LNCAP (cell line): ENCODE measurements around the gene NR2F1.

Source experiments
- TF ChIP-seq, protein P1 (sequence below): fragments of 450-650 bp; IDR thresholded peaks from 2 replicates; pipeline ENCODE4 v1.5.1; 2017; ENCODE audit warnings: mild to moderate bottlenecking

The NR2F1 gene

GRCh38 chr5:93576994-93577853 lies 5.8 kb upstream of the NR2F1 start:
- TF ChIP-seq, protein P1, sequence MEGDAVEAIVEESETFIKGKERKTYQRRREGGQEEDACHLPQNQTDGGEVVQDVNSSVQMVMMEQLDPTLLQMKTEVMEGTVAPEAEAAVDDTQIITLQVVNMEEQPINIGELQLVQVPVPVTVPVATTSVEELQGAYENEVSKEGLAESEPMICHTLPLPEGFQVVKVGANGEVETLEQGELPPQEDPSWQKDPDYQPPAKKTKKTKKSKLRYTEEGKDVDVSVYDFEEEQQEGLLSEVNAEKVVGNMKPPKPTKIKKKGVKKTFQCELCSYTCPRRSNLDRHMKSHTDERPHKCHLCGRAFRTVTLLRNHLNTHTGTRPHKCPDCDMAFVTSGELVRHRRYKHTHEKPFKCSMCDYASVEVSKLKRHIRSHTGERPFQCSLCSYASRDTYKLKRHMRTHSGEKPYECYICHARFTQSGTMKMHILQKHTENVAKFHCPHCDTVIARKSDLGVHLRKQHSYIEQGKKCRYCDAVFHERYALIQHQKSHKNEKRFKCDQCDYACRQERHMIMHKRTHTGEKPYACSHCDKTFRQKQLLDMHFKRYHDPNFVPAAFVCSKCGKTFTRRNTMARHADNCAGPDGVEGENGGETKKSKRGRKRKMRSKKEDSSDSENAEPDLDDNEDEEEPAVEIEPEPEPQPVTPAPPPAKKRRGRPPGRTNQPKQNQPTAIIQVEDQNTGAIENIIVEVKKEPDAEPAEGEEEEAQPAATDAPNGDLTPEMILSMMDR = no peak

- TF ChIP-seq, protein P1 = no peak
Measured at GRCh38 chr5:93577854-93578812, 4.9 kb upstream of the NR2F1 start.

DNA sequence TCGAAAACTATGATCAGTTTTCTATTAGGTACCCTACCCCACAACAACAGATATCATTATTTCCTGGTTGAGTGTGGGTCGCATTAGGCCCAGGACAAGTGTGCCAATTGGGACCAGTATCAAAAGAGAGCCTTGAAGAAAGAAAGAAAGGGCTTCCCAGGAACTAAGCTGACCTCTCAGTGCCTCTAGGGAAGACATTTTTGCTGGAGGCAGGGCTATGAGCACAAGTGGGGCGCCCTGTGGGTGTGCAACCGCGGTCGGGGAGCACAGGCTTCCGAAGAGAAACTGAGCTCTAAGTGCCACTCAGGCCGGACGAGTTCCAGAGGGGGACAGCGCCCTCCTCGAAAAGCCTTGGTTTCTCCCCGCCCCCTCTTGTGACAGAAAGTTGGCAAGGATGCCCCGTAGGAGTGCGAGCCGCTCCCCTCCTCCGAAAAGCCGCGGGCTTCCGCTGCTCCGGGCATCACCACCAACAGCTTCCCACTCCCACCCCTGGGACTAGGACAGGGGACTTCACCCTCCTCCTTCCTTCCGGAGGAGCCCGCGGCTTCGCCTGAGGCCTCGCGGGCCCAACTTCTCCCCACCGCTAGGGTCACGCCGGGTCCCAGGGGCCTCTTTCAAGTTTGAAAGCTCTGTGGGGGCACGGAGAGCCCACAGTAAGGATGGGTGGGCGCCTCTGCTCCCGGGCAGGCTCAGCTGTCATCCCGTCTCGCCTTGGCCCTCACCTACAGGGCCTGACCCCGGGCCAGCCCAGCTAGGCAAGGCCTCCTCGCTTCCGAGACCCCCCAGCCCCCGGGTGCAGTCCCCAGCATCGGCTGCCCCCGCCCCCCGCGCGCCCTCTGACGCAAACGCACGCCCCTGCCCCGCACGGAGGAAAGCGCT lies 4.0 kb upstream of the NR2F1 start:
- TF ChIP-seq, protein P1 = no peak

GRCh38 chr5:93579692-93580062 lies 3.3 kb upstream of the NR2F1 start:
- TF ChIP-seq, protein P1 = no peak

- TF ChIP-seq, protein P1 = no peak
Measured at GRCh38 chr5:93580063-93580926, 2.7 kb upstream of the NR2F1 start.

DNA sequence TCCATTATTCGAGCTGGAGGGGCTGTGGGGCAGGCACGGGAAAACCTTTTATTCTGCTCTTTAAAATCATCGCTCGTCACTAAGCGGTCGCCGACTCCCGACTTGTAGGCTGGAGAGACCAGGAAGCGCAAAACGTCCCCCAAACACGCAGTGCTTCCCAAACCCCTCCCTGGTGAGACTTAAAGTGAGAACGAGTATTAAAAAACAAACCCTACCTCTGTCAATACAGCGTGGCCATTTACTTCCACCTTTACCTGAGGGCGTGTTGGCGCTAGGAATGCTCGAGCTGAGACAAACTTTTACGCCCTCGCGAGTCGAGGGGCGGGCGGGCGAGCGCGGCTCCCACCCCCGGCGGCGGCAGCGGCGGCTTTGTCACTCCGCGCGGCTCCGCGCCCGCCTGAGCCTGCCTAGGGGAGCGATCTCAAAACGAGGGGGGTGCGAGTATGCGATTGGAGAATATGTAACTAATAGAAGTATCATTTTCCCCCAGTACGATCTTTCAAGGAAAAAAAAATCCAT lies 2.0 kb upstream of the NR2F1 start, which contains the start of gene NR2F1-AS1:
Gene NR2F1-AS1 (minus strand): TSS at position 293 of the 519 bp plus-strand sequence.
- TF ChIP-seq, protein P1 = no peak
